ENCODE data around the gene NF2.

The NF2 gene

DNA sequence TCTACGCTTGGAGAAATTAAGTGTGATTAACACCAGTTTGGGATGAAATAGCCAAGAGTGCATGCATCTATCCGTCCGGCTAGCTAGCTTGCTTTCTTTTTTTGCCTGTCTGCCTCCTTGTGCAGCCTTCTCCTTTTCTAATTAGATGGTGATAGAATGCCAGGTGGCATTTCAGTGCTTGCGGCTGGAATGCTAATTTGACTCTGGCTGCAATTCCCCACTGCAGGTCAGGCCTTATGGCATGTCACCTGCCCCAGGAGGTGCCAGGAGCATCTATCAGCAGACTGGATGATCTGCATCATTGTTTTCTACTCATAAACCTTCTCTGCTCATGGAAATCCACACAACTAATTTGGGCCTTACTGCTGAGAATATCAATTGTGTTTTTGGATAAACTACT lies 65.2 kb downstream of the NF2 start:
- DNase-seq (ENCODE audit: low read depth): no peak

DNA sequence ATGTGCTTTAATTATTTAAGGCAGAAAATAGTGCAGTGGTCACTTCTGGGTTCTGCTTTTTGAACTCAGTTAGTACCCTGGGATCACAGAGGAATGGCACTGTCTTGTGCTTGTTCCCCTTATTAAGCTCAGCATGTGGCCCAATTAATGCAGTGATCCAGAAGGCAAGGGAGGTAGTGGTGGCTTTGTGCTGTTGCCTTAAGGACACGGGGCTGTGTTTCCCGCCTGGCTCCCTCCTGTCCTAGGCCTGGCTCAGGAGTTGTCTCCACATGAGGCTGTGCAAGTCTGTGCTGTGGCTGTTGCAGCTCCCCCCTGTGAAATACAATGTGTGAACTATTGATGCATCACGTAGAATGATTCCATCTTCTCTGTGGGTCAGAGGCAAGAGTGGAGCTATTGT lies 67.2 kb downstream of the NF2 start:
- no peak for DNase-seq (ENCODE audit: low read depth)

DNA sequence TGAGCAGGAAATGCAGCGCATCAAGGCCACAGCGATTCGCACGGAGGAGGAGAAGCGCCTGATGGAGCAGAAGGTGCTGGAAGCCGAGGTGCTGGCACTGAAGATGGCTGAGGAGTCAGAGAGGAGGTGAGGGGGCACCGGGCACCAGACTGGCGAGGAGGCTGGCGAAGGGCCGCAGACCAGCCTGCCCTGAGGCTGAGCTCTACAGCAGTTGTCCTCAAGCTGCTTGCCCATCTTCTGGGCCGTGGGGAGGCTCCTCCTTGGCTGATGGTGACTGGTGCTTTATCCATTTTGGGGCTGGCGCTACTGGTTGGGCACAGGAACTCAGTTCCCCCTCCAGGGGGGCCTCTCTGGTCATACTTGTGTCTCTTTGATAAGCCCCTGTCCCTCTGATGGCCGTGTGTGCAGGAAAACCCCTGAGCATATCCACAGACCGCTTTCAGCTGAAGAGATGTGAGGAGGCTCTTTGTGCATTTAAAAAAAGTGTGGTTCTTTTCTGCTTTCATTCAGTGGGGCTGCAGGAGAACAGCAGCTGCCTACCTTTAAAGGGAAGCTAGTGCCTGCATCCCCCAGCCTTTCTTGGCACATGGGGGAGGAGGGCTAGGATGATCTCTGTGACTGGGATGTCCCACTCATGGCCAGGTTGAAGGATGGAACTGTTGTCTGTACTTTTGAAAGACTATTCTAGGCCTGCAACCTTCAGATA lies 70.1 kb downstream of the NF2 start:
- DNase-seq (ENCODE audit: low read depth): no peak

DNA sequence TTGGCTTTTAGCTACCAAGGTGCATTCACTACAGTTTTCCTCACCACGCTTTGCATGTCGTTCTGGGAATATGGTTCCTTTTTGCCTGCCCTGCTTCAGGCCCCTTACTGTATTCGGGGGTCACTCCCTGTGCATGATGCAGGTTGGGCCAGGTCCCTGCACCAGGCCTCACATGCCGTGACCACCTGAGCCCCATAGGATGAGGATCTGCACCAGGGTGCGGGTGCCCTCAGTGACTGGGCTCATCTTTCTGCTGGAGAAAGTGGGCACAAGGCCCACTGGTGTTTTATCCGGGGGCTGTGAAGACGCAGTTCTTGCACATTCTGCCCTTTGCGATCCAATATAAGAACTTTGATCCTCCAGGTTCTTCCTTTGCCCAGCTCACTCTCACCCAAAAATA lies 70.7 kb downstream of the NF2 start:
- no peak for DNase-seq (ENCODE audit: low read depth)

DNA sequence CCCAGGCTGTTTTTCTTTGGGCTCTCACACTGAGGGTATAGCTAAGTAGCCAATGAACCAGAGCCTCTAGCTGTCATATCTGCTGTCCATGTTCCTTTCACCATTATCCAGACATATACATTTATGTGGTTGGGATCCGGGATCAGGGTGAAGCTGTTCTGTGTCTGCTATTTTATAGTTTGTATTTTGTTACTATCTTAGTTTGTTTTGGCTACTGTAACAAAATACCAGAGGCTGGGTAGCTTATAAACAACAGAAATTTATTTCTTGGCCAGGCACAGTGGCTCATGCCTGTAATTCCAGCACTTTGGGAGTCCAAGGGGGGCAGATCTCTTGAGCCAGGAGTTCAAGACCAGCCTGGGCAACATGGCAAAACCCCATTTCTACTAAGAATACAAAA lies 75.9 kb downstream of the NF2 start:
- no peak for DNase-seq (ENCODE audit: low read depth)

DNA sequence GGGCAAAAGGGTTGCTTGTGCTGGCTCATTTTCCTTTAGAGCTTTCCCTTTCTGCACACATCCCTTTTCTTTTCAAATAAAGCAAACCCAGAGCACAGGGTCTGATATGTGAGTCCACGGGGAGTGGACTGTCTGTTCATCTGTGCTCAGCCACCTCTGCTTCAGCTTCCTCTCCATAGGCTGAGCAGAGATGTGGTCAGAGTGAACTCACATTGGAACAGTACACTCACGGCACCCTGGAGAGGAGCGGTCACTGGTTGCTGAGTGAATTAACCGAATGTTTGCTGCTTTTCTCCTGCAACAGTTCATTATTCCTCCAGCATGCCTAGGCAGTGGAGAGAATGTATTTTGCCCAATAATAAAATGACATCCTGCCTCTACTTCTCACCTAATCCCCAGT lies 80.1 kb downstream of the NF2 start:
- DNase-seq (ENCODE audit: low read depth): no peak

DNA sequence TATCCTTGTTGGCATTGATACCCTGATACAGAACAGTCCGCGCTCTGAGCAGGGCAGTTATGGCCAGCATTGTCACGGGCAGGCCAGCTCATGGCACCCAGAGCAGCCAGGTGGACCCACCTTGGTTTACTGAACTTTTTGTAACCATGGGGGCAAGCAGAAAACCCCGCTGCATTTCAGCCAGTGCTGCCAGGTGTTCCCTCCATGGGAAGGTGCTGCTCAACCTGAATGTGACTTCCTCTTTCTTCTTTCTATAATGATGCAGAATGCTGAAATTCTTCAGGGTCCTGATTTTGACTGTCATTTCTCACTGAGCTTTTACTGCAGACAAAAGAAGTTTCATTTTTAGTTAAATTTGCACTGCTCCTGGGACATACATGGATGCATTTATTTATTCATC lies 80.8 kb downstream of the NF2 start:
- no peak for DNase-seq (ENCODE audit: low read depth)

DNA sequence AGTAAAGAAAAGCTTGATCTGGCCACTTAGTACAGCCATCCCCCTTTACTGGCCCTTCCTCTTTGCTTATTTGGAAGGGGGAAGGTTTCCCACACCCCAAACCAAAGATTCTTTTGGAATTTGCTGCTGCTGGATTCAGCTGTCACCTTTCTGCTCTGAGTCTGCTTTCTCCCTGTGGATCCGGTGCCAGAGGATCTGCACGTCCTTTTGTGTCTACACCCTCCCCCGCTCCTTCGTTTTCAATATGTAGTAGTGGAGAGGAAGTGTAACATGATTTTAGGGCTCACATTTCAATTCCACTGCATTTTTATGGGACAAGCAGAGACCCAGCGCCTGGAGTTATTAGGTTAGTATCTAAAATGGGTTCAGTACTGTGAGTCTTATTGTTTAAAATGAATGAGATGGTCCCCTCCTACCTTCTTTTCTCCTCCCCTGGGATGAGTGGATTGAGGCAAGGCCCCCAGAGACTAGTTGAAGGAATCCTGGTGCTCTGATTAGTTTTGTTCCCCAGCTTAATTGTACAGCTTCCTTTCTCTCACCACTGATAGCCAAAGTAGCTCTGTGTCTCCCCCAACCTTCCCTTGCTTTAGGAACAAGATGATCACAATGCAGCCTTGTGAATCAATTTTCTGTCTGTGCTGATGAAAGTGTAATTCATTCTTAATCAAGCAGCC lies 85.9 kb downstream of the NF2 start:
- no peak for DNase-seq (ENCODE audit: low read depth)

DNA sequence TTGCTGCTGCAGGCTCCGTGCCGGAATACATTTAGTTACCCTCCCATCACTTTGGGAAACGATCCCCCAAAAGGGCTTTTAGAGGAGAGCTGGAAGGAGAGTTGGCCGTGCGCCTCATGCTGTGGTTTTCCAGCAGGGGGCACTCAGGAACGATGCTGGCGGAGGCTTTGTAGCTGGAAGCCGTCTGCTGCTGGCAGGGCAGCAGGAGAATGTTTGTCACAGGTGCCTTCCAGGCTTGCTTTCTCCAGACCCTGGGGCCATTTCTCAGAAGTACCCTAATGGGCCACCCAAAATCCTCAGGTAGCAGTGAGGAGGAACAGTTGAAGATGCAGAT lies 86.4 kb downstream of the NF2 start:
- peak; percentile 40 for DNase-seq (ENCODE audit: low read depth)

DNA sequence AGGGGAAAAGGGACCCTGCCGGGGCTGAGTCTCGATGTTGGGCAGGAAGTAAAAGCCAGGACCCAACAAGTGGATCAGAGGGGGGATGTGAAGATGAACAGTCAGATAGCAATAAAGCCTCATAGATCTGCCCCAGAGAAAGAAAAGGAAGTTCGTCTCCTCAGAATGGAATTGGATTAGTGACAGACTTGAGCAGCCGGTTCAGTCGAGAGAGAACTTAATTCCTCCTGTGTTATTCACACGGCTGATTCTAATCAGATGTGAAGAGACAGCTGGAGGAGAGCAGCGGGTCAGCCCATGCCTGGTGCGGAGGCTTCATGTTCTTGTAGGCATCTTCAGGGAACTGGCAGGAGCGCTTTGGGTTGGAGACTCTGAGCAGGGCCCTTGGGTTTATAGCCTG lies 87.0 kb downstream of the NF2 start:
- DNase-seq (ENCODE audit: low read depth): no peak

DNA sequence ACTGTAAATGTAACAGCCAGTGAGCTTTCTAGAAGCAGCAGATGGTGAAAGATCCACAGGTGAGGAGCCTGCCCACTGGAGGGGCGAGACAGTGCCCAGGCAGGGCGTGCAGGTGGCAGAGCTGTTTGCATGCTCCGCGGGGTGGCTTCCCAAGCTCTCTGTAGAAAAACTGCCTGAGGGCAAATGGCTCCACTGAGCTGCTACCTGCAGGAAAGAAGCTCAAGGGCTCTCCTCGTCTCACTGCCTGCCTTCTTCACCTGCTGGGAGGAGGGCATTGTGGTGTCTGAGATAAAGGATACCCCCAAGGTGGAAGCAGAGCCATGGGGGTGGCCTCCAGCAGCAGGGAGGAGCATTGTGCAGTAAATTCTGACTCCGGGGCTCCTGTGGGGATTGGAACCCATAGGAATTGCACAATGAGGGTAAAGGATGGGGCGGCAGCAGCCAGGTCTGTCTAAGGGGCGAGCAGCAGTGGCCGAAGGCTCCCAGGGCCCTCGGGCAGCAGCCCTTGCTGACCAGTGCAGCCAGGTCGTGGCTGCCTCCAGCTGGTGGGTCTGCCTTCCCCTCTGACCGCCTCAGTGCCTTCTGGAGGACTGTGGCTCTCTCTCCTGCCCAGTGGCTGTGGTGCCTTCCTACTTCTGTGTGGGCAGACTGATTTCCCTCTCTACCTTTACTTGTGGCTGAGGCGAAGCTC lies 88.3 kb downstream of the NF2 start:
- DNase-seq (ENCODE audit: low read depth): no peak

DNA sequence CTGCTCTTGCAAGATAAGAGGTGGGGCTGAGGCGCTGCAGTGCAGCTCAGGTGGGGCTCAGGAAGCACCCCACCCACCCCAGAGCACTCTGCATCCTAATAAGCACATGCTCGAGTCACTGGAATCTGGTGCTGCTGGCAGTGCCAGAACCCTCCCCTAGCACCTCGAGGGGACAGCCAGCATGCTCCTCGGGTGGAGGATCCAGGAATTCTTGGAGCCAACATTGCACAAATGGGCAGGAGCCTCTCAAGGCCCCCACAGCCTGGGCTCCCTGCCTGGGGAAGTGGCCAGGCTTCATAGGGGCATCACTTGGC lies 88.9 kb downstream of the NF2 start:
- no peak for DNase-seq (ENCODE audit: low read depth)

DNA sequence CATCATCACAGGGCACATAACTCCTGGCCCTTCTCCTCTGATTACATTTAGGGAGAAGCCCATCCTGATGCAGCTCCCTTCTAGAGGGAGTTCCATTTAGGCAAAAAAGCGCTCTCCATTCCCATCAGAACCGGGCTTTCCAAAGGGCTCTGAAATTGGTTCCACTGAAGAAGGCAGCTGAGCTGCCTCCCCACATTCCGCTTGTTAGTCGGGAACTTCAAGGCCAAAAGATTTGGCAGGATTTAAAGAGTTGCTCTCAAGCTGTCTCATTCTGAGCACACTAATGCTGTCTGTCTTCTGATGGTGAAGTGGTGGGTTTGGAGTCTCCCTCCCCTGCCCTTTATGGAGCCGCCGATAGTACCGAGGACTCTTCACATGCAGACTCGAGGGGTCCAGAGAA lies 89.7 kb downstream of the NF2 start:
- DNase-seq (ENCODE audit: low read depth): no peak

DNA sequence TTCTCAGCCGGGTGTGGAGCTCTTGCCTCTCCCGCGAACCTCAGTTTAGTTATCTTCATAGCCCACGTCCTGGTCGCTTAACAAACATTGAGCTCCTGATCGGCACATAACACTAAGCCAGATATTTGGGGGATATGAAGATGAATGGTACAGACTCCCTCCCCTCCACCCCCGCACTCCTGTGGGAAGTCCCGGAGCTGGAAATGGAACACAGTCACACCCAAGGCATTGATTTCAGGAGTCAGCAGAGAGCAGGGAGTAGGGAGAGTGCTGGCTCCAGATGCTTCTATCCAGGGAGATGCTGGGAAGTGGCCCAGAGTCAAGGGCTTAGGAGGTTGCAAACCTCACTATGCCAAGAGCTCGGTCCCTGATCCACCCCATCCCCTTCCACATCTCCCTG lies 90.2 kb downstream of the NF2 start:
- DNase-seq (ENCODE audit: low read depth): no peak

DNA sequence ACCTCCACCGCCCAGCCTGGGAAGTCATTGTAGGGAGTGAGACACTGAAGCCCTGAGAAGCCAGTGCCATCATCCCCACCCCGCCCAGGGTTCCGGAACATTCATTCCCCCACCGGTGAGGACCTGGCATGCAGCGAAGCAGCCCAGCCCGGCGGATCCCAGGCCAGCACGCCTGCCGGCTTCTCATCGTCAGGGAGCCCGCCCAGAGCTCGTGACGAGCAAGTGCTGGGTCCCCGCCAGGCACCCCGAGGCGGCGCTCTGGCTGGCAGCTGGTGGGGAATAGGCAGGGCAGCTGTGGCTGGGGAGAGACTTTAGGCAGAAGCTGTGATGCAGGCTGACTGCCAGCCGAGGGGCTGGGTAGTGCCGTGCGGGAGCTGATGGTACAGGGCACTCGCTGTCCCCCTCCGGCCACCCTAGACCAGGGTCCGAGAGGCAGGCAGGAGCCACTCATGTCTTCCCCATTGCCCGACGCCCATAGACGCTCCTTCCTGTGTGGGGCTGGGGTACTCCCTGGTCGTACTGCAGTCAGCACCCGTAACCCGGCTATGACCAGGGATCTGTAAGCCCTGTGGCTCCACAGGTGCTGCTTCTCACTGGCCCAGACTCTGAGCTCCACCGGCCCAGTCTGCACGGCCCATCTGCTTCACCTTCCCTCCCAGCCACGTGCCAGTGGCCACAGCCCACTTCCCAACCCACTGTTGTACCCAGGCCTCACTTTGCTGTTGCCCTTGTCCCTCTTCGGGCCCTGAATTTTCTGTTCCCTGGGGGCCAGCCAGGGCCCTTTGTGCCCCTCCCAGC lies 91.9 kb downstream of the NF2 start:
- no peak for DNase-seq (ENCODE audit: low read depth)

DNA sequence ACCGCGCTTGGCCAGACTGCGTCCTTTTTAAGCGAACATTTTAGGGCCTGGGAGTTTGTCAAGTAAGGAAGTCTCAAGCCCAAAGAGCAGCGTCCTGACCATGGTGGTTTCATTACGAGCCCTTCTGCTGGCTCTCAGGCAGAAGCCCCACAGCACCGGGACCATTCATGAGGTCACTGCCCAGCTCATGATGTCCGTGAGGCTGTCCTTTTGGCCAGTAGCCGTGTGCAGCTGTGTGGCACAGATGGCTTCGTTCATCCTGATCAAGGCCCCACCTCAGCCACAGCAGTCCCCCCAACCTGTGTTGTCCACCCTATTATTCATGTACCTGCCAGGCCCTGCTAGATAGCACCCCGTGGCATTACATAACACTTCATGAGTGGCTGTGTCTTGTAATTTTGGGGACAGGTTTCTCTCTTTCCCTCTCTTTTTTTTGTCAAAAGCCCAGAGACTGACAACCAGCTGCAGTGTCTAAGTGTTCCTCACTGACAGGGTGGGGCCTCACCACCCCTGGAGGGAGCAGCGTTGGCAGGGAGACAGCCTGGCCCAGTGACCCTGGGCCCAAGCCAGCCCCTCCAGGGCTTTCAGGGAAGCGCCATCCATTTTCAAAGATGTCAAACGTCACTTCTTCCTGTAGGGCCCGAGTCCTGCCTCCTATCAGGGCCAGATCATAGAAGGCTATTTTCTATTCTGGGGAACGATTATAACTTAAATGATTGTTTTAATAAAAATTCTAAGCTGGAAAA lies 94.6 kb downstream of the NF2 start:
- DNase-seq (ENCODE audit: low read depth): no peak

DNA sequence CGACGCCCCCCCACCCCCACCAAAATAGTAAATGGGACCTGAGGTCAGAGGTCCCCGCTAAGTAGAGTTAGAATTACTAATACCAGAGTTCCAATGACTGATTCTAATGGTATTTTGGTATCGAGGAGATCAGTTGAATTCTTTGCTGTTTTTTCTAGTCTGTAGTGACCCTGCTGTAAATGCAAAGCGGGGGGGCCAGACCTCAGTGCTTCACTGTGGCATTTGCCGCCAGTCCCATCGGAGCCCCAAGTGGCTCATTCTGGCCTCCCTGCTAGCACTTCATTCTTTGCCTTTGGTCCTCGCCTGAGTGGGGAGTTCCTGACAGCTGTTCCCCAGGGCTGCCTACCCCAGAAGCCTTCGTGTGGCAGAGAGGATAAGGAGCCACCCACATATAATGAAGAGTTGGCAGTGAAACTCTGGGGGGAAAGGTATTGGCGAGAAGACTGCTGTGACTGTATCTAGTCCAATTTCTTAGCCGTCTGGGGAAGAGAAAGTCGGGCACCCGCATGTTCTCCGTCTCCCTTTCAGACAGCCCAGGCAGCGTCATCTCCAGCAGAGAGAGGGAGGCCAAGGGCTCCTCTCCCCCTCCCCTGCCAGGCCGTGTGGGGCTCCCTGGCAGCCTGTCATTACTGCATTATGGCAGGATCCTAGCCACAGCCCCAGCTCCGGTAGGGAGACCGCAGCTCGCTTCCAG lies 96.9 kb downstream of the NF2 start:
- DNase-seq (ENCODE audit: low read depth): no peak

DNA sequence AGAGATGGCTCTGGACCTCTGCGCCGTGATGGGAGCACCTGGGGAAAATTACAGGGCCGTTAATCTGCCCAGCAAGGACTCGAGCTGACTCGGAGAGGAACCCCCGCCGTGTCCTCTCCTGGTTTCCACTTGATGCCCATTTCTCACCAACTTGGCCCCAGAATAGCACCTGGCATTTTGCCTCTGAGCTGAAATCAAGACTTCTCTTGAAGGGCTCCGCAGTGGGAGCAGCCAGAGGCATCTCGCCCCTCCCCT lies 97.4 kb downstream of the NF2 start:
- no peak for DNase-seq (ENCODE audit: low read depth)

DNA sequence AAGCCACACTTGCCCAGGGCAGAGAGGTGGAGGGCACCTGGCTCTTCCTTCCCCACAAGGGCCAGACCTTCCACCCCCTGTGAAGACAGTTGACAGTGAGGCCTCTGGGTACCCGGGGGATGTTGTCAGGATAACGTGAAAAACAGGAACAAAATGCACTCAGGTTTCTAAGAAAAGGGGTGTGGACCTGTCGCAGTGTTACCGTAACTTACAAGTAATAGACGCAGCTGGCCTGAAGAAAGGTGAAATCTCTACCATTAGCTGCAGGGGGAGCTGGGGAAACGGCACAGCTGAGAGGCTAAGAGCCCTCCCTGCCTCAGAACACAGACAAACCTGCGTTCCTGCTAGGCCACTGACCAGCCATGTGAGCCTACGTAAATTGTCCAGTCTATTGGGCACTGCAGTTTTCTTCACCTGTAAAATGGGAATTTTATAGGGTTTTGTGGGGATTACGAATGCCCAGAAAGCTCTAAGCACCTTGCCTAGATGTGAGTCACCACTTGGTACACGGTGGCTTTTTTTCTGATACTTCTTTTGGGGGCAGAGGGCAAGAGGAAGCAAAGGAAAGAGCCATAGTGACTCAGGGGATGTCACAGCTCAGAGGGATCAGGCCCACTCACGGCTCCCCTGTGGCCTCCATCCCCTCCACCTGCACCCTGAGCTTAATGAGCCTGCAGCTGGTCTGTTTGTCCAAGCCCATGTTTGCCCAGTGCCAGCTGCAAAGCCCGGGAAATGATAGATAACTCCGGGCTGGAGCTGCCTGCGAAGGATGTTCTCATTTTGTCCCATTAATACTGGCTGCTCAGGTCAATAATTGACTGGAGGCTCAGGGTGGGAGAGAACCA lies 97.9 kb downstream of the NF2 start:
- no peak for DNase-seq (ENCODE audit: low read depth)

DNA sequence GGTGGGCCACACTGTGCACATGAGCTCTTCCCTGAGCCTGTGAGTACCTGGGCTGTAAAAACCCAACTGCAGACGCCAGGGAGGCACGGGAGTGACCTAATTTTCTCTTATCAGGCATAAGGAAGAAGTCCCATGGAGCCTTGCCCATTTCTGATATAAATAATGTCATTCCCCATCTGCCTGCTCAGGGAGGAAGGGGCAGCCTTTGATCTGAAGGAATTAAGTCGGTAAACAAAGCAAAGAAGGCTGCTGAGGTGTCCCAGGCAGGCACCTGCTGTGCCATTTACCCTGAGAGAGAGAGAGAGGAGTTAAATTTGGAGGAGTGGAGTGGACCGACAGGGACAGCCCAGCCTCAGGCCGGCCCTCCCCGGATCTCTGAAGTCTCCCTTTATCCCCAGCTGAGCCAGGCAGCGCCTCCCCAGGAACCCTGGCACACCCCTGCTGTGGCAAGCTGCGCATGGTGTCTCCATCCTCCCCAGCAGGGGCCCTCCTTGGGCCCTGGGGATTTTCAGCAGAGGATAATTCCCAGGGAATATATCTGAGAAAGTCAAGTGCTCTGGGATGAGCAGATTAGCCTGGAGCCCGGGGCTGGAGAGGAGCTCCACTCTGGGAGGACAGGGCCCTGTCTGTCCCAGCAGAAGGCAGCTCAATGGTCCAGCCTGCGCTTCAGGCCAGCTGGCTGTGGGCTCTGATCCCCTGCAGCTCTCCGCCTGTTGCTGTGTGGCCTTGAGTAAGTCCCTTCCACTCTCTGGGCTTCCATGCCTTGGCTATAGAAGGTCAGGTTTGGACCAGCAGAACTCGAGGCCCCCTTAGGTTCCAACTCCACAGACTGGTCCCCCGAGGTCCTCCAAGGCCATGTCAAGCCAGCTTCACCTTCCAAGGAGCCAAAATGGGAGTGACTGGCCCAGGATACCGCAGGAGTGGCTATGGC lies 98.8 kb downstream of the NF2 start:
- DNase-seq (ENCODE audit: low read depth): no peak
